HG02943 (cell line): Measurements from ENCODE around the gene ULK1.
"Not testable (repeated sequence)": the region's sequence is repeated elsewhere in the genome, so short reads cannot be mapped to it uniquely, and the experiment has no call there.

Source experiments
- ATAC-seq: cut with Tn5 transposase; IDR thresholded peaks from one replicate; pipeline ENCODE4 v1.9.1; 2021; ENCODE audit warnings: mild to moderate bottlenecking, low read depth, moderate library complexity; ENCODE audit not compliant: unreplicated experiment

ULK1 gene

DNA sequence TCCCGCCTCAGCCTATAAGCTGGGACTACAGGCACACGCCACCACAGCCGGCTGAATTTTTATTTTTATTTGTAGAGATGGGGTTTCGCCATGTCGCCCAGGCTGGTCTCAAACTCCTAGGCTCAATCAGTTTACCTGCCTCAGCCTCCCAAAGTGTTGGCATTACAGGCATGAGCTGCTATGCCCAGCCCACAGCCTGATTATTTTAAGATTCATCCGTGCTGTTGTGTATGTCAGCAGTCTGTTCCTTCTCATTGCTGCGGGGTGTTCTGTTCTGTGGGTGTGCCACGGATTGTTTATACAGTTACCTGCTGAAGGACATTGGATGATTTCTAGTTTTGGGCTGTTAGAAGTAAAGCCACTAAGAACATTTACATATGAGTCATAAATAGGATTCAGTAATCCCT is 45.7 kb downstream of the ULK1 start:
- ATAC-seq: no peak

DNA sequence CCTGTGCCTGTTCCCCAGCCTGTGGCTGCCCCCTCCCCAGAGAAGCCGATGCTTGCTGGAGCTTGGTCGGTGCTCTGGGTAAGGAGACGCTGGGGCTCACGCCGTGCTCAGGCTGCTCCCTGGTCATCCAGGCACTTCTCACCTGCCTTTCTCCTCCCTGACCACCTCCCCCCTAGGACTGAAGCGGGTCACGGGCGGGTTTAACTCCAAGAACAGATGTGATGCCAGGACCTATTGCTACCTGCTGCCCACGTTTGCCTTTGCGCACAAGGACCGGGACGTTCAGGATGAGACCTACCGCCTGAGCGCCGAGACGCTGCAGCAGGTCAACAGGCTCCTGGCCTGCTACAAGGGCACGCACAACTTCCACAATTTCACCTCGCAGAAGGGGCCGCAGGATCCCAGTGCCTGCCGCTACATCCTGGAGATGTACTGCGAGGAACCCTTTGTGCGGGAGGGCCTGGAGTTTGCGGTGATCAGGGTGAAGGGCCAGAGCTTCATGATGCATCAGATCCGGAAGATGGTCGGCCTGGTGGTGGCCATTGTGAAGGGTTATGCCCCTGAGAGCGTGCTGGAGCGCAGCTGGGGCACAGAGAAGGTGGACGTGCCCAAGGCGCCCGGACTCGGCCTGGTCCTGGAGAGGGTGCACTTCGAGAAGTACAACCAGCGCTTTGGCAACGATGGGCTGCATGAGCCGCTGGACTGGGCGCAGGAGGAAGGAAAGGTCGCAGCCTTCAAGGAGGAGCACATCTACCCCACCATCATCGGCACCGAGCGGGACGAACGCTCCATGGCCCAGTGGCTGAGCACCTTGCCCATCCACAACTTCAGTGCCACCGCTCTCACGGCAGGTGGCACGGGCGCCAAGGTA is 46.9 kb downstream of the ULK1 start:
- no peak for ATAC-seq

DNA sequence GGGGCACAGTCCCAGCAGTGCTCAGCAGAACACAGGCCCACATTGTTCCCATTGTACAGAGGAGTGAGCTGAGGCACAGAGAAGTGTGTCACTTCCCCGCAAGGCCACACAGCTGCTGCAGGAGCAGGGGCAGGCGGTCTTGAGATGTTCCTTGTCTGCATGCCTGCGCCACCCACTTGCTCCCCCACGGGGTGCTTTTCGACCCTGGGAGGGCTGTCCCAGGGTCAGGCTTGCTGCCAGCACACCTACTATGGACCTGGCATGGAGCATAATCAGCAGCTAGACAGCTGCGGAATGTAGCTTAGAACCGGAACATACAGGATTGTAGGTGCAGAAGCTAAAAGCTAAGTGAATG is 47.5 kb downstream of the ULK1 start:
- no peak for ATAC-seq

DNA sequence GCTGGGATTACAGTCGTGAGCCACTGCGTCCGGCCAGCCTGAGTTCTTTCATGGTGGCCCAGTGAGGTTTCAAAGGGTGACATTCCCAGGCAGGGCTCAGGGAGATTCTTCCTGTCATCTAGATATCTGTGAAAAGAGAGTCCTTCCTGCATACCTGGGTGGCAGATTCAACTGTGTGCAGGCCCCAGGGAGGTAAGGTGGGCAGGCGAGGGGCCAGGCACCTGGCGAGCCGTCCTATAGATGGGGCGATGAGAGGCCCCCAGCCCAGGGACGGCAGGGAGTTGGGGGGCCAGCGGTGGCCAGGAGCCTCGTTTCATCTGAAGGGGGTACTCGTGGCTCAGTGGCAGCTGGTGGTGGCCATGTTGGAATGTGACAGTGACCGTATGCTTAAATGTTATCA is 48.2 kb downstream of the ULK1 start:
- ATAC-seq: no peak

DNA sequence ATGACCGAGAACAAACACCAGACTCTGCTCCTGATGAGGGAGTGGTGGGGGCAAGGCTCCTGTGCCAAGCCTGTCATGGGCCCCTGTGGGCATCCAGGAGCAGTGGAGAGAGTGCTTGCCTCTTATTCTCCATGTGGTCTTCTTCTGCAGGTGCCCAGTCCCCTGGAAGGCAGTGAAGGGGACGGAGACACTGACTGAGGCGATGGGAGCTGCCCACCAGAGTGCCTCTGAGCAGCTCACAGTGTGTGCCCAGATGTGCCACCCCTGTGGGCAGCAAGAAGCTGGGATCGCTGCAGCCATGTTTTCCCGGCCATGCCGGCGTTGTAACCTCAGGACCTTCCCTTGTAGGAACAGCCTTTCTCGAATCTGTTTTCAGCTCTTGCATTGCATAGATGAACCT is 49.0 kb downstream of the ULK1 start:
- no peak for ATAC-seq

DNA sequence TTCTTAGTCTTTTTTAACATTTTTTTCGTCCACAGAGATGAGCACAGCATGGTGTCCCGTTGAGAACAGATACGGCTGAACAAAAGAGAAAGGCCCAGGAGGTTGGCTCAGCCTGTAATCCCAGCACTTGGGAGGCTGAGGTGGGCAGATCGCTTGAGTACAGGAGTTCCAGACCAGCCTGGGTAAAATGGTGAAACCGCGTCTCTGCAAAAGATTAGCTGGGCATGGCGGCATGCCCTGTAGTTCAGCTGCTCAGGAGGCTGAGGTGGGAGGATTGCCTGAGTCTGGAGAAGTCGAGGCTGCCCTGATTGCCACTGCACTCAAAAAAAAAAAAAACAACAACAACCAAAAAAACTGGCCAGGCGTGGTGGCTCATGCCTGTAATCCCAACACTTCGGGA is 49.5 kb downstream of the ULK1 start:
- ATAC-seq: no peak

DNA sequence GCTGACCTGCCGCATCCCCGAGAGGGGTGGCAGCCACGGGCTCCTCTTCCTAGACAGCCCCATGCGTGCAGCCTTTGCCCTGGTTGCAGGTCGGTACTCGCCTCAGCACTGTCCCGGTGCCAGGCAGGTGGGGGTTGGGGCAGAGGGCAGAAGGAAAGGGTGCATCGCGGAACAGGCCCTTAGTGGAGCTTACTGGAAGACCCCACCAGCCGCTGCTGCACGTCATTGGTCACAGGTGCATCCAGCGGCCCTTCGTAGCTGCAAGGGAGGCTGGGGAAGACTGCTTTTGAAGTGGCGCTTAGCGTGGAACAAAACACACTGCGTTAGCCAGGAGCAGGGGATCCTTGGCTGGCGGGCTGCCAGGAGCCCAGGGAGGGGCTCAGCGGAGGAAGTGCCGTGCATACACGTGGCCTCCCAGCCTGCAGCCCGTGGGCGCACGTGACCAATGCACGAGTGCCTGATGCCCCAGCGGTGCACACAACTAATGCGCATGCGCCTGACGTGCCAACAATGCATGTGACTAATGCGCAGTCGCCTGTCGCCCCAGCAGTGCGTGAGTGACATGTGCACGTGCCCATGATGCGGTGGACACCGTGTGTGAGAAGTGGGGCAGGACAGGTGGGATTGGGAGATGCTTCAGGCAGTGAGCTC is 50.3 kb downstream of the ULK1 start:
- no peak for ATAC-seq

DNA sequence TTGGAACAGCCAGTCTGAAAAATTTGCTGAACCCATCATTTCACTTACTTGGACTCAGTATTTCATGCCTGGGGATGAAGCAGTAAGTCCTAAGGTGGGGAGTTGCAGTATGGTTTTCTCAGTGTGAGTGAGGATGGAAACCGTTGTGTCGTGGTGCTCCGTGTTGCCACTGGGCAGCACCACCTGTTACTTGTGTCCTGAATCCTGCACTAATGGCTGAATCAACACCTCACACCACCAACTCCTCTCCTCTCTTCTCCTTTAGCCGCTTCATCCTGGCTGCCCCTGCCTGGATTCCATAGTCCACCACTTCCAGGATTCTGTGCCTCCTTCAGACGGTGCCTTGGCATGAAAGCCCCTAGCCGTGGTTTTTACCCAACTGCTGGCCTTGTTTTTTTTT is 52.3 kb downstream of the ULK1 start:
- ATAC-seq: no peak

DNA sequence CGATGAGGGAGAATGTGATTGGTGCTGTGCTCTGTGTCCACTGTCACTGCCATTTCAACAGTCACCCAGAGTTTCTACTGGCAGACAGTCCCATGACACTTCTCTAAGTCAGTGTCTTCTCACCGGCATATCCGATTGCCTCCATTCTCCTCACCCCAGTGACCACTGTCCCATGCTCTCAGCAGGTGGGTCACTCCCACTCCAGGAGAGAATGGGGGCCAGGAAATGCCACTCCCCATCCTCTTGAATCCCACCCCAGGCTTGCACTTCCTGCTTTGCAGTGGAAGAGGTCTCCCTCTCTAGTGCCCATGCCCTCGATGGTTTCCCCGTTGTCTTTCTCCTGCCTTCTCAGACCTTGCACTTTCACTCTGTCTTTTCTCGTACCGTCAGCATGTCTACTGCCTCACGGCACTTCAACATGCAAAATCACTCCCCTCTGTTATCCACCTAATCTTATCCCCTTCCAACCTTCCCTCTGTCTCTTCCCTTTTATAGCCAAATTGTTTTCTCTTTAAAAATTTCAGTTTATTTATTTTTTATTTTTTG is 53.1 kb downstream of the ULK1 start:
- no peak for ATAC-seq

DNA sequence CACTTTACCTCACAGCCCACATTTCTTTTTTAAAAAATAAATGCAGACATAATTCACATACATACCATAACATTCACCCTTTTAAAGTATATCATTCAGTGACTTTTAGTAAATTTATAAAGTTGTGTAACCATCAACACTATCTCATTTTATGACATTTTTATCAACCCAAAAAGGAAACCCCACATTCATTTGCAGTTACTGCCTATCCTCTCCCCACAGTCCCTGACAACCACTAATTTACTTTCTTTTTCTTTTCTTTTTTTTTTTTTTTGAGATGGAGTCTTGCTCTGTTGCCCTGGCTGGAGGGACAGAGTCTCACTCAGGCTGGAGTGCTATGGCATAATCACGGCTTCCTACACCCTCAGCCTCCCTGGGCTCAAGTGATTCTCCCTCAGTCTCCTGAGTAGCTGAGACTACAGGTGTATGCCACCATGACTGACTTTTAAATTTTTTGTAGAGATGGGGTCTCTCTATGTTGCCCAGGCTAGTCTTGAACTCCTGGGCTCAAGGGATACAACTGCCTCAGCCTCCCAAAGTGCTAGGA is 53.8 kb downstream of the ULK1 start:
- no peak for ATAC-seq

DNA sequence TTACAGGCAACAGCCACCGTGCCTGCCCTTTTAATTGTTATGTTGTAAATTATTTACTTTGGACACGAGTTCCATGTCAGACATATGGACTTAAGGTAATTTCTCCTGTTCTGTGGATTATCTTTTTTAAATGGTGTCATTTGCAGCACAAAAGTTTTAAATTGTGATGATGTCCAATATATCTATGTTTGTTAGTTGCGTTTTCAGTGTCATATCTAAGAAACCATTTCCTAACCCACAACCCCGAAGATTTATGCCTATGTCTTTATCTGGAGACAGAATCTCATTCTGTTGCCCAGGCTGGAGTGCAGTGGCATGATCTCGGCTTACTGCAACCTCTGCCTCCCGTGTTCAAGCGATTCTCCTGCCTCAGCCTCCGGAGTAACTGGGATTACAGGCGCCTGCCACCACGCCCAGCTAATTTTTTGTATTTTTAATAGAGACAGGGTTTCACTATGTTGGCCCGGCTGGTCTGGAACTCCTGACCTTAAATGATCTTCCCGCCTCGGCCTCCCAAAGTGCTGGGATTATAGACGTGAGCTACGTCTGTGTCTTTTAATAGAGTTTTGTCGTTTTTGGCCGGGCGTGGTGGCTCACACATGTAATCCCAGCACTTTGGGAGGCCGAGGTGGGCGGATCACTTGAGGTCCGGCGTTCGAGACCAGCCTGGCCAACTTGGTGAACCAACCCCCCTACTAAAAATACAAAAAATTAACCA is 54.5 kb downstream of the ULK1 start:
- ATAC-seq: not testable (repeated sequence)

DNA sequence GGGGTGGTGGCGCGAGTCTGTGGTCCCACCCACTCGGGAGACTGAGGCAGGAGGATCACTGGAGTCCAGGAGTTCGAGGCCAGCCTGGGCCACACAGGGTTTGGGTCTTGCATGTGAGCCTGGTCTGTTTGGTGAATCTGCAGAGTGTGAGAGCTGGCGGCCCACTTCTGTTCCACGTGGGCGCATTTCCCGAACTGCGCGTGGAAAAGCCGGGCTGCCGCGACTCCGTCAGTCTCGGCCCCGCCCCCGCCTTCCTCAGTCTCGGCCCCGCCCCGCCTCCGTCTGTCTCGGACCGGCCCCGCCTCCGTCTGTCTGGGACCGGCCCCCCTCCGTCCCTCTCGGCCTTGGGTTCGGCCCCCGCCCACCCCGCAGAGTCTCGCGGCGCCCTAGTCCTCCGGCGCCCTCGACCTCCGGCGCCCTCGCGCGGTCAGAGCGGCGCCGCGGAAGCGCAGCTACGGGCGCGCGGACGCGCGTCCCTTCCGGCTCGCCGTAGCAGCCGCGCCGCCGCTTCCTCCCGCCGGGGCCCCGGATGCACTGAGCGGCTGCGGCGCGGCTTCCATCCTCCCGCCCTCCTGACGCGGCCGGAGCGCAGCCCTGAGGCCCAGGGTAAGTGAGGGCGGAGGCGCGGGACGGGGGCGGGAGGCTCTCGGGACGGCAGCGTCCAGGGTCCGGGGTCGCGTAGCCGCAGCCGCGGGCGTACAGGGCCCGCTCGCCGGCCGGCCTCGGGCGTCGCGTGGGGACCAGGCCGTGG is 55.2 kb downstream of the ULK1 start, which contains the start of gene EP400:
TSS of gene EP400 (plus strand) at position 512 of the 751 bp plus-strand sequence. CDS start 10,678 bp downstream, outside the sequence.
- peak; percentile 86 for ATAC-seq

DNA sequence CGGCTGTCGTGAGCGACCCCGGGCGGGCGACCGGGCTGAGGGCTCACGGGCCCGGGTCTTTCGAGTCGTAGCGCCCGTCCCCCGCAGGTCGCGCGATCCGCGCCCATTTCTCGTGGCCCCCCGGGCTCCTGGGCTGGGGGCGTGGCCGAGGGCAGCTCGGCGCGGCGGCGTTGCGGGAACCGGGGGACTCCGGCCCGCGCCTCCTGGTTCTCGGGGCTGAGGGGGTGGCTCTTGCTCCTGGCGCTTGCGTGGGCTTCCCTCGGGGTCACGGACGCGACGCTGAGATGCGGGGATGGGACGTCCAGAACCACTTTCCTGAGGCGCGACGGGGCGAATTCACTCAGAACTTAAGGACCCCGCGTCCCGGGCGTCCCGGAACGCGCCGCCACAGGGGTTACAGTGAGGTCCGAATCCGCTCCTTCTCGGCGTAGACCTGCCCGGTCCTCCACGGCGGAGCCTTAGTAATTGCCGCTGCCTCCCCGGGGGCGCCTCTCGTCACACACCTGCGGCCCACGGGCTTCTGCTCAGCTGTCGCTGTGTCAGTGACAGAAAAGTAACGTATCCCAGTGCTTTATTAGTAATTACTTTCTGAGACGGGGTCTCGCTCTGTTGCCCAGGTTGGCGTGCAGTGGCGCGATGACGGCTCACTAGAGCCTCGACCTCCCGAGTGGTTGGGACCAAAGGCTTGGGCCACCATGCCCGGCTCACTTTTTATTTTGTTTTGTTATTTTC is 55.9 kb downstream of the ULK1 start:
- peak; percentile 34 for ATAC-seq

DNA sequence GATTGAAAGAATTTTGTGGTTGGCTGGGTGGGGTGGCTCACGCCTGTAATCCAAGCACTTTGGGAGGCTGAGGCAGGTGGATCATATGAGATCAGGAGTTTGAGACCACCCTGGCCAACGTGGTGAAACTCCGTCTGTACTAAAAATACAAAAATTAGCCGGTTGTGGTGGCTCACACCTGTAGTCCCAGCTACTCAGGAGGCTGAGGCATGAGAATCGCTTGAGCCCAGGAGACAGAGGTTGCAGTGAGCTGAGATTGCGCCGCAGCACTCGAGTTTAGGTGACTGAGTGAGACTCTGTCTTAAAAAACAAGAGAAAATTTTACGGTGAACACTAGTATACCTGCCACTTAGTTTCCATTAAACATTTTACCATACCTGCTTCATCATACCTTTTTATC is 59.4 kb downstream of the ULK1 start:
- not testable (repeated sequence) for ATAC-seq

DNA sequence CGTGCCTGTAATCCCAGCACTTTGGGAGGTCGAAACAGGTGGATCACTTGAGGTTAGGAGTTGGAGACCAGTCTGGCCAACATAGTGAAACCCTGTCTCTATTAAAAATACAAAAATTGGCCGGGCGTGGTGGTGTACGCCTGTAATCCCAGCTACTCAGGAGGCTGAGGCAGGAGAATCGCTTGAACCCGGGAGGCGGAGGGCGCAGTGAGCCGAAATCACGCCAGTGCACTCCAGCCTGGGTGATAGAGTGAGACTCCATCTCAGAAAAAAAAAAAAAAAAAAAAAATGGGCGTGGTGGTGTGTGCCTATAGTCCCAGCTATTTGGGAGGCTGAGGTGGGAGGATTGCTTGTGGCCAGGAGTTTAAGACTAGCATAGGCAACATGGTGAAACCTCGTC is 60.0 kb downstream of the ULK1 start:
- ATAC-seq: not testable (repeated sequence)

DNA sequence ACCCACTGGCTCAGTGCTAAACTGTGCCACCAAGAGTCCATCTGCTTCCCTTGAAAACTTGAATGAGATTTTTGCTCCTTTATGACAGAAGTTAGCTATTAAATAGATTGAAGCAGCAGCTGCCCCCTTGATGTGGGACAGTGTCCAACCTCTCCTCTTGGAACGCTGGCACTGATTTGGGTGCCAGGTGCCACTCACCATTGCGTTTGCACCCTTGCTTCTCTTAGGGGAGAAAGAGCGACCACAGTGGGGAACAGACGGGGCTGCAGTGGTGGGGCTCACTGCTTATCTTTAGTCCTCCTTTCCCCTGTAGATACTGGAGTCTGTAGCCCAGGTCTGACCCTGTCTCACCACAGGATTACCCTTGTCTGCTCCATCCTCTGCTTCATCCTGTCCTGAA is 64.7 kb downstream of the ULK1 start:
- ATAC-seq: no peak

DNA sequence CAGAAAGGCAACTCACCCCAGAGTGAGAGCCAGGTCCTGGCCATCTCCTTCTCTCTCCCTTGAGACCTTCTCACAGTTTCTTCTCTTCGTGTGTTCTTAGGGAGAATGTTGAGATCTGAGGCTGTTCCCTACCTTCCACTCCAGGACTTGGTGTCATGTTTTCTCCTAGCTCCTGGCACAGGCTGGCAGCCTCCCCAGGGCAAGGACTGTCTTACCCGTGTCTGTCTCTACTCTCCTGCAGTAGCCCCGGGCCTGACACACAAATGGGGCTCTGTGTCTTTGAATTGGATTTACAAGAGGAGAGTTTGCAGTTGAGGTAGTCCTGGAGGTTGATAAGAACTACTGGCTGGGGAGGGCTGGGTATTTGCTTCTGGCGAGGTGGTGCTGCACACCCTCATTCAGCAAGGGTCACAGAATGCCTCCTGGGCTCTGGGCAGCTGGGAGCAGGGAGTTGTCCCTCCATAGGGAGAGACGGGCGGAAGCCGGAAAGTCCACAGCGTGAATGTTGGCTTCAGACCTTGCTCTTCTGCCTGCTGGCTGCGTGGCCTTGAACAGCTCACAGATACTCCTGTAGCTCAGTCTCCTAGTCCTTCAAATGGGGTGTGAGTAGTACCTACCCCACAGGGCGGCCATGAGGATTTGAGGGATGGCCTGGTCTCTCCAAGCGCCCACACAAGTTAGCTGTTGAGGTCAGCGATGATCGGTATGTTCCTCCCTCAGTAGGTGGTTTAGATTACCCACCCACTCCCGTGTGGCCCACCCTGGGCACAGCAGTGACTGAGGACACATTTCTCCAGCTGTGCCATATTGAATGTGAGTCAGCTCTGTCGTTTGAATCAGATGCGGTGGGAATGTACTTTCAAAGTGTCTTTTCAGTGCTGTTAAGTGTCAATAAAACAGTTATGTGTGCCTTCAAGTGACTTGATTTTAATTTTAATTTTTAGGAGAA is 65.5 kb downstream of the ULK1 start:
- no peak for ATAC-seq

DNA sequence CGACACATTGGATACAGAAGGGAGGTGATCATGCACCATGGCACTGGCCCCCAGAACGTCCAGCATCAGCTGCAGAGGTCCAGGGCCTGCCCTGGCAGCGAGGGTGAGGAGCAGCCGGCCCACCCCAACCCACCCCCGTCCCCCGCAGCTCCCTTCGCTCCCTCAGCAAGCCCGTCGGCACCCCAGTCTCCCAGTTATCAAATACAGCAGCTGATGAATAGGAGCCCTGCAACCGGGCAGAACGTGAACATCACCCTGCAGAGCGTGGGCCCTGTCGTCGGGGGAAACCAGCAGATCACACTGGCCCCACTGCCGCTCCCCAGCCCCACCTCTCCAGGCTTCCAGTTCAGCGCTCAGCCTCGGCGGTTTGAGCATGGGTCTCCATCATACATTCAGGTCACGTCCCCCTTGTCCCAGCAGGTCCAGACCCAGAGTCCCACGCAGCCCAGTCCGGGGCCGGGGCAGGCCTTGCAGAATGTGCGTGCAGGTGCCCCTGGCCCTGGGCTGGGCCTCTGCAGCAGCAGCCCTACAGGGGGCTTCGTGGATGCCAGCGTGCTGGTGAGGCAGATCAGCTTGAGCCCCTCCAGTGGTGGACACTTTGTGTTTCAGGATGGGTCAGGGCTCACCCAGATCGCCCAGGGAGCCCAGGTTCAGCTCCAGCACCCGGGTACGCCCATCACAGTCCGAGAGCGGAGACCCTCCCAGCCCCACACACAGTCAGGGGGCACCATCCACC is 66.3 kb downstream of the ULK1 start:
- ATAC-seq: not testable (repeated sequence)
